GM19035 (cell line): Measurements from ENCODE around the gene CYBC1.

Experiments
- ATAC-seq: cut with Tn5 transposase; IDR thresholded peaks from one replicate; pipeline ENCODE4 v1.9.1; 2021; ENCODE audit not compliant: unreplicated experiment

Gene CYBC1

GRCh38 chr17:82411396-82412053, 39.0 kb downstream of the CYBC1 start:
- no peak for ATAC-seq

- ATAC-seq, result no peak
These were observed 40.4 kb downstream of the CYBC1 start for GRCh38 chr17:82410014-82410716.

GRCh38 chr17:82408938-82409318, 41.6 kb downstream of the CYBC1 start:
- no peak for ATAC-seq

GRCh38 chr17:82408288-82408937, 42.1 kb downstream of the CYBC1 start:
- no peak for ATAC-seq

GRCh38 chr17:82407255-82407654, 43.3 kb downstream of the CYBC1 start:
- ATAC-seq, result no peak

- no peak for ATAC-seq
These were observed 44.4 kb downstream of the CYBC1 start for GRCh38 chr17:82406131-82406671.

GRCh38 chr17:82405051-82405450, 45.5 kb downstream of the CYBC1 start:
- ATAC-seq, result no peak

GRCh38 chr17:82403662-82404660, 46.6 kb downstream of the CYBC1 start:
- no peak for ATAC-seq

- no peak for ATAC-seq
These were observed 47.7 kb downstream of the CYBC1 start for GRCh38 chr17:82402865-82403264.

GRCh38 chr17:82400830-82401229, 49.7 kb downstream of the CYBC1 start:
- ATAC-seq, result no peak

- ATAC-seq, result no peak
These were observed 50.3 kb downstream of the CYBC1 start for GRCh38 chr17:82400206-82400605.

GRCh38 chr17:82399601-82400101, 50.9 kb downstream of the CYBC1 start:
- no peak for ATAC-seq

- no peak for ATAC-seq
These were observed 51.5 kb downstream of the CYBC1 start for GRCh38 chr17:82399041-82399441.

GRCh38 chr17:82397449-82398335, 52.9 kb downstream of the CYBC1 start:
- ATAC-seq, result no peak

GRCh38 chr17:82396601-82397435, 53.7 kb downstream of the CYBC1 start:
- no peak for ATAC-seq

- ATAC-seq, result no peak
These were observed 56.3 kb downstream of the CYBC1 start for GRCh38 chr17:82394278-82394677.

- ATAC-seq, result no peak
These were observed 57.6 kb downstream of the CYBC1 start for GRCh38 chr17:82392941-82393340.
